GM12878 (cell line): ENCODE measurements around the gene DTX3. TPM values are rescaled to one million over a fixed set of nuclear protein-coding genes. Genes with fewer than 3 reads are reported as not detected.

Experiments used
- ATAC-seq: fragments of 200-7000 bp; cut with Tn5 transposase; 3 replicates; pipeline ENCODE4 v1.9.1; 2020; ENCODE audit warnings: mild to moderate bottlenecking, moderate library complexity
- BruUV-seq: library from RNA; stranded (reverse); fragments of 400-500 nt; replicated peaks from 2 replicates; lab custom pipeline; 2021; lab: Mats Ljungman, UMichigan
- CTCF ChIA-PET: fragments of 300-600 bp; sonication (Branson Sonifier 250); formaldehyde crosslinking; extraction: SDS; loops from one replicate; lab custom pipeline; 2021; ENCODE audit warnings: inconsistent platforms; lab: Yijun Ruan, JAX
- POLR2A ChIA-PET: fragments of 350-600 bp; formaldehyde crosslinking; extraction: SDS; loops from one replicate; lab custom pipeline; 2021; ENCODE audit warnings: inconsistent platforms; lab: Charles Lee
- RAD21 ChIA-PET: fragments of 300-600 bp; sonication (Branson Sonifier 250); formaldehyde crosslinking; loops from one replicate; lab custom pipeline; 2023; ENCODE audit warnings: antibody characterized with exemption; ENCODE audit not compliant: unreplicated experiment; lab: Charles Lee
- SMC1A ChIA-PET: fragments of 300-600 bp; sonication (Branson Sonifier 250); formaldehyde crosslinking; loops from one replicate; lab custom pipeline; 2023; ENCODE audit not compliant: unreplicated experiment, uncharacterized antibody; lab: Charles Lee
- DNase-seq: peaks from one replicate; pipeline ENCODE4 v3.0.0-alpha.2; 2011; ENCODE audit warnings: low read depth, low spot score
- FAIRE-seq: peaks from 3 replicates; lab custom pipeline; 2011; peaks lifted over from hg19 to GRCh38; lab: Jason Lieb, UNC
- H2AFZ ChIP-seq: 2 replicates; pipeline ENCODE4 v1.6.0; 2011; ENCODE audit warnings: low read depth, low read length, control low read depth; ENCODE audit not compliant: control insufficient read depth
- H3K27ac ChIP-seq: 2 replicates; pipeline ENCODE4 v1.5.1; 2011; ENCODE audit warnings: control low read depth; ENCODE audit not compliant: control insufficient read depth, insufficient read depth
- H3K27me3 ChIP-seq, 2 experiments: replicated peaks in 1 of 2; 2 replicates each; pipeline versions ENCODE4 v1.6.0 to v1.6.1; 2011; ENCODE audit warnings: low read length in 1 of 2; ENCODE audit not compliant: control insufficient read depth in 2 of 2, insufficient read depth in 2 of 2
- H3K36me3 ChIP-seq, 2 experiments: 2 replicates each; pipeline ENCODE4 v1.5.1; 2011; ENCODE audit warnings: low read length in 1 of 2; ENCODE audit not compliant: control insufficient read depth in 2 of 2, insufficient read depth in 2 of 2
- H3K4me1 ChIP-seq: 2 replicates; pipeline ENCODE4 v1.6.1; 2011; ENCODE audit warnings: mild to moderate bottlenecking, low read length, moderate library complexity, mixed read lengths; ENCODE audit not compliant: control insufficient read depth, insufficient read depth
- H3K4me2 ChIP-seq: 2 replicates; pipeline ENCODE4 v1.6.0; 2011; ENCODE audit warnings: control low read depth; ENCODE audit not compliant: control insufficient read depth, insufficient read depth
- H3K4me3 ChIP-seq: fragments of 200-600 bp; sonication (generic); 2 replicates; pipeline ENCODE4 v1.5.1; 2016
- H3K79me2 ChIP-seq: 2 replicates; pipeline ENCODE4 v1.6.0; 2011; ENCODE audit warnings: low read length; ENCODE audit not compliant: control insufficient read depth, insufficient read depth
- H3K9ac ChIP-seq: 2 replicates; pipeline ENCODE4 v1.8.0; 2011; ENCODE audit warnings: low read length, control low read depth, mixed read lengths; ENCODE audit not compliant: control insufficient read depth, insufficient read depth
- H3K9me3 ChIP-seq: replicated peaks from 3 replicates; pipeline ENCODE4 v1.5.1; 2011; ENCODE audit warnings: mild to moderate bottlenecking, low read length; ENCODE audit not compliant: control insufficient read depth, insufficient read depth
- H4K20me1 ChIP-seq: 2 replicates; pipeline ENCODE4 v1.6.0; 2011; ENCODE audit not compliant: control insufficient read depth, insufficient read depth
- NFIC ChIP-seq: IDR thresholded peaks from 2 replicates; pipeline ENCODE4 v1.6.1; 2012; ENCODE audit warnings: low read depth, mild to moderate bottlenecking, inconsistent platforms, low read length, moderate library complexity
- RAD51 ChIP-seq: fragments of 450-650 bp; IDR thresholded peaks from 2 replicates; pipeline ENCODE4 v1.6.1; 2016; ENCODE audit warnings: moderate library complexity, mild to moderate bottlenecking, inconsistent platforms
- RBBP5 ChIP-seq: fragments of 200-600 bp; sonication (generic); conservative IDR thresholded peaks from 2 replicates; pipeline ENCODE4 v1.6.1; 2016
- RCOR1 ChIP-seq: conservative IDR thresholded peaks from 2 replicates; pipeline ENCODE4 v1.6.1; 2012; ENCODE audit warnings: low read depth, low read length, improper control_type of control experiment
- TCF3 ChIP-seq: IDR thresholded peaks from 2 replicates; pipeline ENCODE4 v1.6.1; 2012; ENCODE audit warnings: low read depth, mild to moderate bottlenecking, low read length, borderline replicate concordance; ENCODE audit not compliant: insufficient read depth
- WGBS: methylation state at CpG from one replicate; pipeline ENCODE4 v1.1.6; 2016; ENCODE audit warnings: low lambda C conversion rate; ENCODE audit not compliant: insufficient replicate concordance, insufficient coverage; ENCODE audit errors: missing lambda C conversion rate; 5-methylcytosine and 5-hydroxymethylcytosine counted together
- in situ Hi-C: fragments of 300-500 bp; cut with MboI; formaldehyde crosslinking; loops from 9 replicates; pipeline ENCODE4 v1.14.3; 2018; ENCODE audit warnings: mixed read lengths
- intact Hi-C: fragments of 100-400 bp; cut with micrococcal nuclease; formaldehyde crosslinking; loops from one replicate; pipeline ENCODE4 v1.14.2; 2022; ENCODE audit not compliant: unreplicated experiment
- polyA plus RNA-seq, 11 experiments: library from polyadenylated mRNA; depleted of rRNA in 4 of 11; unstranded in 6 of 11; stranded (reverse) in 5 of 11; fragments of >200 nt; fragmentation: Nextera tagmentation in 4 of 11; fragmentation: Illumina TruSeq in 1 of 11; extraction: Ambion mirVana in 4 of 11; extraction: Trizol in 1 of 11; gene quantifications; 1 replicate in 1 of 11; 2 replicates in 10 of 11; pipeline versions ENCODE4 v1.2.1 to v1.2.3, GENCODE V29; 2011 to 2016; ENCODE audit warnings: inconsistent platforms in 2 of 11, missing spikeins in 2 of 11, low read depth in 1 of 11
- total RNA-seq, 4 experiments: library from RNA; depleted of rRNA in 3 of 4; stranded (reverse); fragments of >200 nt in 3 of 4; fragmentation: Illumina TruSeq in 1 of 4; extraction: Trizol in 1 of 4; gene quantifications; 2 replicates each; pipeline versions ENCODE4 v1.2.1 to v1.2.3, GENCODE V29; 2013 to 2021
- TF ChIP-seq, protein P1 (sequence below): IDR thresholded peaks from 2 replicates; pipeline ENCODE4 v1.6.1; 2011; ENCODE audit warnings: low read depth, low read length, improper control_type of control experiment, borderline replicate concordance
- TF ChIP-seq, protein P2 (sequence below): fragments of 150-350 bp; IDR thresholded peaks from 2 replicates; pipeline ENCODE4 v1.6.1; 2016; ENCODE audit warnings: low read depth, low read length
- TF ChIP-seq, protein P3 (sequence below): fragments of 450-650 bp; IDR thresholded peaks from 2 replicates; pipeline ENCODE4 v1.6.1; 2016; ENCODE audit warnings: mild to moderate bottlenecking, moderate library complexity, borderline replicate concordance

DTX3 gene
- total and polyA plus RNA-seq, 10 of the 15 experiments (the other 5 are each of a cell fraction or from before 2014, with no cell fraction given), result 1.1 to 13.6 (median 5.6) TPM

DNA sequence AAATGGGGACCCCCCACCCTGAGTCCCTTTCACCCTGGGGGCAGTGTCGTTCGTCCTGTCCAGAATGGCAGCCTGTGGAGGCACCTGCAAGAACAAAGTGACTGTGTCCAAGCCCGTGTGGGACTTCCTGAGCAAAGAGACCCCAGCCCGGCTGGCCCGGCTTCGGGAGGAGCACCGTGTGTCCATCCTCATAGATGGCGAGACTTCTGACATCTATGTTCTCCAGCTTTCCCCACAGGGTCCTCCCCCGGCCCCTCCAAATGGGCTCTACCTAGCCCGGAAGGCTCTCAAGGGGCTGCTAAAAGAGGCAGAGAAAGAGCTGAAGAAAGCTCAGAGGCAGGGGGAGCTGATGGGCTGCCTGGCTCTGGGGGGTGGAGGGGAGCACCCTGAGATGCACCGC is 2.2 kb downstream of the DTX3 start:
- SMC1A ChIA-PET, result interaction anchor here (0.8 to 1.2 kb wide), 2 partner anchors 7 to 248 kb away, joined by 3 read pairs; no protein-coding TSS in a partner anchor
- no peak for DNase-seq
- BruUV-seq, result no TSS peak
- no peaks in the 10 kb centered on the region for H3K9me3 ChIP-seq
- RAD21 ChIA-PET, result interaction anchor here (0.6 to 1.6 kb wide), 2 partner anchors 7 to 226 kb away, joined by 3 to 4 read pairs; no protein-coding TSS in a partner anchor
- WGBS, result 70% methylated on average over 8 of the region's 11 CpGs
- TF ChIP-seq, protein P1, sequence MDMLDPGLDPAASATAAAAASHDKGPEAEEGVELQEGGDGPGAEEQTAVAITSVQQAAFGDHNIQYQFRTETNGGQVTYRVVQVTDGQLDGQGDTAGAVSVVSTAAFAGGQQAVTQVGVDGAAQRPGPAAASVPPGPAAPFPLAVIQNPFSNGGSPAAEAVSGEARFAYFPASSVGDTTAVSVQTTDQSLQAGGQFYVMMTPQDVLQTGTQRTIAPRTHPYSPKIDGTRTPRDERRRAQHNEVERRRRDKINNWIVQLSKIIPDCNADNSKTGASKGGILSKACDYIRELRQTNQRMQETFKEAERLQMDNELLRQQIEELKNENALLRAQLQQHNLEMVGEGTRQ, result no peak
- TF ChIP-seq, protein P2, sequence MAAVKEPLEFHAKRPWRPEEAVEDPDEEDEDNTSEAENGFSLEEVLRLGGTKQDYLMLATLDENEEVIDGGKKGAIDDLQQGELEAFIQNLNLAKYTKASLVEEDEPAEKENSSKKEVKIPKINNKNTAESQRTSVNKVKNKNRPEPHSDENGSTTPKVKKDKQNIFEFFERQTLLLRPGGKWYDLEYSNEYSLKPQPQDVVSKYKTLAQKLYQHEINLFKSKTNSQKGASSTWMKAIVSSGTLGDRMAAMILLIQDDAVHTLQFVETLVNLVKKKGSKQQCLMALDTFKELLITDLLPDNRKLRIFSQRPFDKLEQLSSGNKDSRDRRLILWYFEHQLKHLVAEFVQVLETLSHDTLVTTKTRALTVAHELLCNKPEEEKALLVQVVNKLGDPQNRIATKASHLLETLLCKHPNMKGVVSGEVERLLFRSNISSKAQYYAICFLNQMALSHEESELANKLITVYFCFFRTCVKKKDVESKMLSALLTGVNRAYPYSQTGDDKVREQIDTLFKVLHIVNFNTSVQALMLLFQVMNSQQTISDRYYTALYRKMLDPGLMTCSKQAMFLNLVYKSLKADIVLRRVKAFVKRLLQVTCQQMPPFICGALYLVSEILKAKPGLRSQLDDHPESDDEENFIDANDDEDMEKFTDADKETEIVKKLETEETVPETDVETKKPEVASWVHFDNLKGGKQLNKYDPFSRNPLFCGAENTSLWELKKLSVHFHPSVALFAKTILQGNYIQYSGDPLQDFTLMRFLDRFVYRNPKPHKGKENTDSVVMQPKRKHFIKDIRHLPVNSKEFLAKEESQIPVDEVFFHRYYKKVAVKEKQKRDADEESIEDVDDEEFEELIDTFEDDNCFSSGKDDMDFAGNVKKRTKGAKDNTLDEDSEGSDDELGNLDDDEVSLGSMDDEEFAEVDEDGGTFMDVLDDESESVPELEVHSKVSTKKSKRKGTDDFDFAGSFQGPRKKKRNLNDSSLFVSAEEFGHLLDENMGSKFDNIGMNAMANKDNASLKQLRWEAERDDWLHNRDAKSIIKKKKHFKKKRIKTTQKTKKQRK, result no peak
- TF ChIP-seq TCF3 (no peak), RCOR1 (no peak), RBBP5 (no peak), RAD51 (no peak), NFIC (no peak)
- TF ChIP-seq, protein P3, sequence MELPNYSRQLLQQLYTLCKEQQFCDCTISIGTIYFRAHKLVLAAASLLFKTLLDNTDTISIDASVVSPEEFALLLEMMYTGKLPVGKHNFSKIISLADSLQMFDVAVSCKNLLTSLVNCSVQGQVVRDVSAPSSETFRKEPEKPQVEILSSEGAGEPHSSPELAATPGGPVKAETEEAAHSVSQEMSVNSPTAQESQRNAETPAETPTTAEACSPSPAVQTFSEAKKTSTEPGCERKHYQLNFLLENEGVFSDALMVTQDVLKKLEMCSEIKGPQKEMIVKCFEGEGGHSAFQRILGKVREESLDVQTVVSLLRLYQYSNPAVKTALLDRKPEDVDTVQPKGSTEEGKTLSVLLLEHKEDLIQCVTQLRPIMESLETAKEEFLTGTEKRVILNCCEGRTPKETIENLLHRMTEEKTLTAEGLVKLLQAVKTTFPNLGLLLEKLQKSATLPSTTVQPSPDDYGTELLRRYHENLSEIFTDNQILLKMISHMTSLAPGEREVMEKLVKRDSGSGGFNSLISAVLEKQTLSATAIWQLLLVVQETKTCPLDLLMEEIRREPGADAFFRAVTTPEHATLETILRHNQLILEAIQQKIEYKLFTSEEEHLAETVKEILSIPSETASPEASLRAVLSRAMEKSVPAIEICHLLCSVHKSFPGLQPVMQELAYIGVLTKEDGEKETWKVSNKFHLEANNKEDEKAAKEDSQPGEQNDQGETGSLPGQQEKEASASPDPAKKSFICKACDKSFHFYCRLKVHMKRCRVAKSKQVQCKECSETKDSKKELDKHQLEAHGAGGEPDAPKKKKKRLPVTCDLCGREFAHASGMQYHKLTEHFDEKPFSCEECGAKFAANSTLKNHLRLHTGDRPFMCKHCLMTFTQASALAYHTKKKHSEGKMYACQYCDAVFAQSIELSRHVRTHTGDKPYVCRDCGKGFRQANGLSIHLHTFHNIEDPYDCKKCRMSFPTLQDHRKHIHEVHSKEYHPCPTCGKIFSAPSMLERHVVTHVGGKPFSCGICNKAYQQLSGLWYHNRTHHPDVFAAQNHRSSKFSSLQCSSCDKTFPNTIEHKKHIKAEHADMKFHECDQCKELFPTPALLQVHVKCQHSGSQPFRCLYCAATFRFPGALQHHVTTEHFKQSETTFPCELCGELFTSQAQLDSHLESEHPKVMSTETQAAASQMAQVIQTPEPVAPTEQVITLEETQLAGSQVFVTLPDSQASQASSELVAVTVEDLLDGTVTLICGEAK, result no peak
- H3K27me3 ChIP-seq, result no peaks in the 10 kb centered on the region
- peaks cover 4% of the 10 kb centered on the region; the same call in 1 of the 2 replicates for H3K4me1 ChIP-seq
- ATAC-seq, result no peak
- no peaks in the 10 kb centered on the region for H3K79me2 ChIP-seq
- H3K27ac ChIP-seq, result no peak overlapping the region
- FAIRE-seq, result no peak
- H3K9ac ChIP-seq, result no peak overlapping the region
- POLR2A ChIA-PET, result interaction anchor here (1.5 kb wide), 1 partner anchor 13 kb away, joined by 4 read pairs; no protein-coding TSS in a partner anchor
- in situ Hi-C loops, result no loop called here
- CTCF ChIA-PET, result interaction anchor here (1.1 to 2.0 kb wide), 4 partner anchors 13 to 138 kb away, joined by 3 to 8 read pairs (median 3); partner anchors contain the start of gene TSPAN31
- H3K4me2 ChIP-seq, result no peak overlapping the region
- H4K20me1 ChIP-seq, result no peaks in the 10 kb centered on the region
- no peak overlapping the region for H3K4me3 ChIP-seq
- H3K36me3 ChIP-seq, result peaks cover 0 to 3% of the 10 kb centered on the region in 2 experiments; a peak in 2 of 4 replicates
- no peak overlapping the region for H2AFZ ChIP-seq
- intact Hi-C loops, result no loop called here
